Measurements from ENCODE around the gene DDX3X. TPM values are rescaled to one million over a fixed set of nuclear protein-coding genes. Genes with fewer than 3 reads are reported as not detected.

DDX3X gene
- total RNA-seq, 1 experiment from 2014 or later: 228 TPM

- ATAC-seq: no peak
- Mint-ChIP-seq H3K9me3 (no peaks in the 10 kb centered on the region), H3K36me3 (no peaks in the 10 kb centered on the region), H3K27me3 (ENCODE audit: low read depth) (no peaks in the 10 kb centered on the region), H3K4me3 (no peak overlapping the region), H3K4me1 (no peaks in the 10 kb centered on the region), H3K27ac (no peak overlapping the region)
- ChIA-PET POLR2A (no interaction called here), CTCF (no interaction called here)
- DNase-seq (ENCODE audit: low spot score): no peak
- TF ChIP-seq MLX (CRISPR knock-in tag; IDR thresholded peaks at IDR 0.05) (no peak), RELA (CRISPR knock-in tag; IDR thresholded peaks at IDR 0.05; ENCODE audit: borderline replicate concordance) (no peak), TCF7 (CRISPR knock-in tag; IDR thresholded peaks at IDR 0.05; ENCODE audit: low read depth) (no peak), SMAD3 (CRISPR knock-in tag; IDR thresholded peaks at IDR 0.05; ENCODE audit: borderline replicate concordance) (no peak), CBFB (CRISPR knock-in tag; IDR thresholded peaks at IDR 0.05; ENCODE audit: low read depth) (no peak), ZNF232 (CRISPR knock-in tag; IDR thresholded peaks at IDR 0.05) (no peak), HMGXB4 (CRISPR knock-in tag; IDR thresholded peaks at IDR 0.05) (no peak), ETV6 (CRISPR knock-in tag; IDR thresholded peaks at IDR 0.05) (no peak), ZNF138 (CRISPR knock-in tag; conservative IDR thresholded peaks at IDR 0.05) (no peak), ATF3 (CRISPR knock-in tag; conservative IDR thresholded peaks at IDR 0.05) (no peak), E2F5 (CRISPR knock-in tag; IDR thresholded peaks at IDR 0.05) (no peak)
Observed at GRCh38 chrX:41405551-41405950, 71.6 kb downstream of the DDX3X start.

GRCh38 chrX:41406201-41406600 is 72.2 kb downstream of the DDX3X start:
- Mint-ChIP-seq H3K4me3 (no peak overlapping the region), H3K27me3 (ENCODE audit: low read depth) (no peaks in the 10 kb centered on the region), H3K27ac (no peak overlapping the region), H3K4me1 (no peaks in the 10 kb centered on the region), H3K36me3 (no peaks in the 10 kb centered on the region), H3K9me3 (no peaks in the 10 kb centered on the region)
- ChIA-PET CTCF (no interaction called here), POLR2A (no interaction called here)
- ATAC-seq: no peak
- no peak for DNase-seq (ENCODE audit: low spot score)
- no peak for TF ChIP-seq SOX15 (CRISPR knock-in tag; IDR thresholded peaks at IDR 0.05)
- no peak for TF ChIP-seq NFATC4 (CRISPR knock-in tag; IDR thresholded peaks at IDR 0.05)
- no peak for TF ChIP-seq MXD4 (CRISPR knock-in tag; IDR thresholded peaks at IDR 0.05; ENCODE audit: borderline replicate concordance)
- TF ChIP-seq KAT7 (CRISPR knock-in tag; IDR thresholded peaks at IDR 0.05; ENCODE audit: borderline replicate concordance): no peak
- no peak for TF ChIP-seq ELF4 (CRISPR knock-in tag; IDR thresholded peaks at IDR 0.05; ENCODE audit: low read depth)

- POLR2A ChIA-PET: no interaction called here
- Mint-ChIP-seq H3K4me1 (no peaks in the 10 kb centered on the region), H3K27me3 (ENCODE audit: low read depth) (no peaks in the 10 kb centered on the region)
- no peak for TF ChIP-seq FOXP4 (CRISPR knock-in tag; IDR thresholded peaks at IDR 0.05)
- no peak for TF ChIP-seq ZNF423 (CRISPR knock-in tag; IDR thresholded peaks at IDR 0.05)
- TF ChIP-seq SMAD4 (CRISPR knock-in tag; IDR thresholded peaks at IDR 0.05): no peak
- TF ChIP-seq ZNF281 (CRISPR knock-in tag; IDR thresholded peaks at IDR 0.05): no peak
- TF ChIP-seq ERG (CRISPR knock-in tag; IDR thresholded peaks at IDR 0.05): no peak
- no peak for TF ChIP-seq ZMAT4 (CRISPR knock-in tag; IDR thresholded peaks at IDR 0.05)
- TF ChIP-seq EMX1 (CRISPR knock-in tag; IDR thresholded peaks at IDR 0.05): no peak
Observed at GRCh38 chrX:41407816-41408215, 73.9 kb downstream of the DDX3X start.

More at GRCh38 chrX:41407816-41408215, 73.9 kb downstream of the DDX3X start:
- CTCF ChIA-PET: no interaction called here
- DNase-seq (ENCODE audit: low spot score): no peak
- Mint-ChIP-seq H3K27ac (no peak overlapping the region), H3K36me3 (no peaks in the 10 kb centered on the region), H3K4me3 (no peak overlapping the region), H3K9me3 (no peaks in the 10 kb centered on the region)
- no peak for ATAC-seq
